ENCODE measurements around the gene AACS. TPM values are rescaled to one million over a fixed set of nuclear protein-coding genes. Genes with fewer than 3 reads are reported as not detected.

AACS gene, protein sequence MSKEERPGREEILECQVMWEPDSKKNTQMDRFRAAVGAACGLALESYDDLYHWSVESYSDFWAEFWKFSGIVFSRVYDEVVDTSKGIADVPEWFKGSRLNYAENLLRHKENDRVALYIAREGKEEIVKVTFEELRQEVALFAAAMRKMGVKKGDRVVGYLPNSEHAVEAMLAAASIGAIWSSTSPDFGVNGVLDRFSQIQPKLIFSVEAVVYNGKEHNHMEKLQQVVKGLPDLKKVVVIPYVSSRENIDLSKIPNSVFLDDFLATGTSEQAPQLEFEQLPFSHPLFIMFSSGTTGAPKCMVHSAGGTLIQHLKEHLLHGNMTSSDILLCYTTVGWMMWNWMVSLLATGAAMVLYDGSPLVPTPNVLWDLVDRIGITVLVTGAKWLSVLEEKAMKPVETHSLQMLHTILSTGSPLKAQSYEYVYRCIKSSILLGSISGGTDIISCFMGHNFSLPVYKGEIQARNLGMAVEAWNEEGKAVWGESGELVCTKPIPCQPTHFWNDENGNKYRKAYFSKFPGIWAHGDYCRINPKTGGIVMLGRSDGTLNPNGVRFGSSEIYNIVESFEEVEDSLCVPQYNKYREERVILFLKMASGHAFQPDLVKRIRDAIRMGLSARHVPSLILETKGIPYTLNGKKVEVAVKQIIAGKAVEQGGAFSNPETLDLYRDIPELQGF
- 20.1 and 24.8 TPM in 2 replicates for total RNA-seq (2021)
- Bru-seq, nascent RNA = percentile 57 among the genes with signal in this experiment
- percentile 61 among the genes with signal in this experiment for BruChase-seq, experiment 1, labeled RNA remaining after a 2-hour chase
- BruChase-seq, experiment 2, labeled RNA remaining after a 6-hour chase = percentile 60 among the genes with signal in this experiment
- long read RNA-seq, transcript AACS-201 (18 exons, 3,316 nt) = major isoform, 24 of 35 reads
- long read RNA-seq, partial matches to known transcripts = 4 of 35 reads
- long read RNA-seq, other reads (novel, unspliced or antisense) = 7 of 35 reads

DNA sequence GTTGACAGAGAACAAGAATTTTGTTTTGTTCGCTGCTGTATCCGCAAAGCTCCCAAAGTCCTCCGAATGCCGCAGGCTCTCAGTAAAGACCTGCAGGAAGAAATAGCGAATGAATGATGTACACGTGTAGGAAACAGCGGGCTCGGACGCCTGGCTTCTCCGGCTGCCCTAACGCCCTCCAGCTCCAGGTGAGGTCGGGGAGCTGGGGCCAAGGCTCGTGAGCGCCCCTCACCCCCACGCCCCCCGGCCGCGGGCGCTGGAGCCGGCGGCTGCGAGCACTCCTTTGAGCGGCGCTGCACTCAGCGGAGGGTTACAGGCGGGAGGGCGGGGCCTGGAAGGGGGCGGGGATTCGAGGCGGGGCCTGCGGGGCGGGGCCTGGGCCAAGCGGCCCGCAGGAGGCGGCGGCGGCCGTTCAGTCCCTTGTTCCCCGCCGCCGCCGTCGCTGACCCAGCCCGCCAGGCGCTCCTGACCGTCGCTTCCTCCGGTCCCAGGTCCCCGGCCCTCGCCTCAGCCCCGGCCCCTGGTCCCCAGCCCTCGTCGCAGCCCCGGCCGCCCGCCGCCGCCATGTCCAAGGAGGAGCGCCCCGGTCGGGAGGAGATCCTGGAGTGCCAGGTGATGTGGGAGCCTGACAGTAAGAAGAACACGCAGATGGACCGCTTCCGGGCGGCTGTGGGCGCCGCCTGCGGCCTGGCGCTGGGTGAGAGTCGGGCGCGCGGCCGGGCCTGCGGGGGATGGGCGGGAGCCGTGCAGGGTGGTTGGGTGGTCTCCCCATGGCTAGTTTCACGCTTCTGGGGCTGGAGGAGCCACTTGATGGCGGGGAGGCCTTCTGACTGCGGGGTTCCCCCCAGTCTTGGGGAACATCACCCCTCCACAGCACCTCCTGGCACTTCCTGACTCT lies at the start of gene AACS:
Gene AACS, plus strand, starts transcription at position 415 of the 898 bp plus-strand sequence. Its CDS starts 150 bp downstream, at position 565.
- H3K4me3 ChIP-seq (ENCODE audit: low read depth, low read length, poor library complexity, severe bottlenecking) = peak within 1 kb of the TSS; percentile 76
- no peaks in the 10 kb centered on the region for H3K4me1 ChIP-seq (ENCODE audit: insufficient read depth, low read length, poor library complexity, severe bottlenecking)
- no peaks in the 10 kb centered on the region for H3K27me3 ChIP-seq (replicated peaks; ENCODE audit: insufficient read depth, low read depth, low read length, poor library complexity)
- no peaks in the 10 kb centered on the region for H3K36me3 ChIP-seq (ENCODE audit: insufficient read depth, low read length, poor library complexity, severe bottlenecking)
- CTCF ChIA-PET = no interaction called here
- TF ChIP-seq, protein P1, sequence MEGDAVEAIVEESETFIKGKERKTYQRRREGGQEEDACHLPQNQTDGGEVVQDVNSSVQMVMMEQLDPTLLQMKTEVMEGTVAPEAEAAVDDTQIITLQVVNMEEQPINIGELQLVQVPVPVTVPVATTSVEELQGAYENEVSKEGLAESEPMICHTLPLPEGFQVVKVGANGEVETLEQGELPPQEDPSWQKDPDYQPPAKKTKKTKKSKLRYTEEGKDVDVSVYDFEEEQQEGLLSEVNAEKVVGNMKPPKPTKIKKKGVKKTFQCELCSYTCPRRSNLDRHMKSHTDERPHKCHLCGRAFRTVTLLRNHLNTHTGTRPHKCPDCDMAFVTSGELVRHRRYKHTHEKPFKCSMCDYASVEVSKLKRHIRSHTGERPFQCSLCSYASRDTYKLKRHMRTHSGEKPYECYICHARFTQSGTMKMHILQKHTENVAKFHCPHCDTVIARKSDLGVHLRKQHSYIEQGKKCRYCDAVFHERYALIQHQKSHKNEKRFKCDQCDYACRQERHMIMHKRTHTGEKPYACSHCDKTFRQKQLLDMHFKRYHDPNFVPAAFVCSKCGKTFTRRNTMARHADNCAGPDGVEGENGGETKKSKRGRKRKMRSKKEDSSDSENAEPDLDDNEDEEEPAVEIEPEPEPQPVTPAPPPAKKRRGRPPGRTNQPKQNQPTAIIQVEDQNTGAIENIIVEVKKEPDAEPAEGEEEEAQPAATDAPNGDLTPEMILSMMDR (conservative IDR thresholded peaks at IDR 0.05; ENCODE audit: low read depth, low read length) = 0 out of 2 replicates have a peak, but pooled peaks have one; percentile 25
- no peak for TF ChIP-seq EZH2 (IDR thresholded peaks at IDR 0.05; ENCODE audit: borderline replicate concordance, low read depth, low read length, poor library complexity, severe bottlenecking)
- intact Hi-C loops (cut with micrococcal nuclease; ENCODE audit: unreplicated experiment) = no loop called here
- DNase-seq (ENCODE audit: low spot score) = peak; percentile 79
- BruUV-seq (replicated peaks) = TSS peak; percentile 48
- POLR2A ChIA-PET (ENCODE audit: low non-redundant PET) = no interaction called here
- H3K27ac ChIP-seq (ENCODE audit: low read depth, low read length, poor library complexity, severe bottlenecking) = peak within 1 kb of the TSS; percentile 64
- H3K9me3 ChIP-seq (ENCODE audit: low read depth, low read length, poor library complexity, severe bottlenecking) = no peaks in the 10 kb centered on the region

DNA sequence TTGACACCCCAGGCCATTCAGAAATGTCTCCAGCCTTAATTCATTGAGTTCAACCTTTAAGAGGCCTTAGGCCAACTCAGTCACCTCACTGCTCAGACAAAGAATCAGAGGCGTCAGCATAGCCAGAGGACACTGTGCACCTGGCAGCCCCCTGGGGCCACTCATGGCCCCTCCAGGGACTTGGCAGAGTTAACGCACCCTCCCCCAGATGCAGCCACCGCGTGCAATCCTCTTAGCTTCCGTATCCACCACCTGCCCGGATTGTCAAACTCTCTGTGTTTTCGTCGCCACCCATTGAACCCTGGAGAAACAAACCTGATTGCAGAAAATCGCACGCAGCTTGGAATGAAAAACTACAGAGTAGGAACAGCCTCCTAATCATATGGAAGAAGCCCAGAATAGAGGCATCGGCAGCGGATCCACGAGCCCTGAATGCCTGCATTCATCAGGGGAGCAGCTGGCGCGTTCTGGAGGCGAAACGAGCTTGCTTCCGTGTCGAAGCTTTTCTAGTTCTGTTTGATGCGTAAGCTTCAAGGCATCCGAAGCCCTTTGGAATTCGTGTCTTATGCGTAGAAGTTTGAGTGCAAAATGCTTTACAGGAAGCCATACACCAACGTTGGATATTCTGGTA lies 49.4 kb upstream of the AACS start:
- peaks cover 13% of the 10 kb centered on the region for H3K36me3 ChIP-seq (ENCODE audit: insufficient read depth, low read length, poor library complexity, severe bottlenecking)
- no peak for TF ChIP-seq EZH2 (IDR thresholded peaks at IDR 0.05; ENCODE audit: borderline replicate concordance, low read depth, low read length, poor library complexity, severe bottlenecking)
- TF ChIP-seq, protein P1 (conservative IDR thresholded peaks at IDR 0.05; ENCODE audit: low read depth, low read length) = no peak
- ChIA-PET CTCF (no interaction called here), POLR2A (ENCODE audit: low non-redundant PET) (no interaction called here)
- H3K9me3 ChIP-seq (ENCODE audit: low read depth, low read length, poor library complexity, severe bottlenecking) = no peaks in the 10 kb centered on the region
- intact Hi-C loops (cut with micrococcal nuclease; ENCODE audit: unreplicated experiment) = no loop called here
- DNase-seq (ENCODE audit: low spot score) = no peak
- no peak overlapping the region for H3K27ac ChIP-seq (ENCODE audit: low read depth, low read length, poor library complexity, severe bottlenecking)
- H3K4me1 ChIP-seq (ENCODE audit: insufficient read depth, low read length, poor library complexity, severe bottlenecking) = no peaks in the 10 kb centered on the region
- no TSS peak for BruUV-seq (replicated peaks)
- no peak overlapping the region for H3K4me3 ChIP-seq (ENCODE audit: low read depth, low read length, poor library complexity, severe bottlenecking)
- H3K27me3 ChIP-seq (replicated peaks; ENCODE audit: insufficient read depth, low read depth, low read length, poor library complexity) = no peaks in the 10 kb centered on the region
